Measurements from ENCODE around the gene RERE.

RERE gene

DNA sequence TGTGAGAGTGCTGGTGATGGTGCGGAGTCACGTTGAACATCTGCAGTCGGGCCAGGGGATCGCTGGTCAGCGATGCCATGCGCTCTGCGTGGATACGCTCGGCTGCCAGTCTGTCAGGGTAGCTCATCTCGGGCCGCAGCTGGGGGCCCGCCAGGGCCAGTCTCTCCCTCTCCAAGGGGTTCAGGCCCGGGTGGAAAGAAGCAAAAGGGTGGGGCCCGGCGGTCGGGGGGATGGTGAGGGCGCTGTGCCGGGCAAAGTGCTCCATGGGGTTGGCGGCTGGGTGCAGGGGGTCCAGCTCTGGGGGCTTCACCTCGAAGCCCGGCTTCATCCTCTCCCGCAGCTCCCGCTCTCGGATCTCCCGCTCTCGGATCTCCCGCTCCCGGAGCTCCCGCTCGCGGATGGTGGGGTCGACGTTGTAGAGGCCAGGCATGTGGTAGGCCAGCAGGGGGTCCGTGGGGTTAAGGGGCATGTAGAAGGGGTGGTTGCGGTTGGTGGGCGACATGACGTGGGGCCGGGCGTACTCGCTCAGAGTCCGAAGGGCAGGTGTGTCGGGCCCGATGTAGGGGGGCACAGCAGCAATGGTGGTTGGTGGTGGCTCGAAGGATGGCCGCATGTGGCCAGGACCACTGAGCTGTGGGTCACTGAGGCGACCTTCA, 459.1 kb downstream of the RERE start:
- DNase-seq = no peak

DNA sequence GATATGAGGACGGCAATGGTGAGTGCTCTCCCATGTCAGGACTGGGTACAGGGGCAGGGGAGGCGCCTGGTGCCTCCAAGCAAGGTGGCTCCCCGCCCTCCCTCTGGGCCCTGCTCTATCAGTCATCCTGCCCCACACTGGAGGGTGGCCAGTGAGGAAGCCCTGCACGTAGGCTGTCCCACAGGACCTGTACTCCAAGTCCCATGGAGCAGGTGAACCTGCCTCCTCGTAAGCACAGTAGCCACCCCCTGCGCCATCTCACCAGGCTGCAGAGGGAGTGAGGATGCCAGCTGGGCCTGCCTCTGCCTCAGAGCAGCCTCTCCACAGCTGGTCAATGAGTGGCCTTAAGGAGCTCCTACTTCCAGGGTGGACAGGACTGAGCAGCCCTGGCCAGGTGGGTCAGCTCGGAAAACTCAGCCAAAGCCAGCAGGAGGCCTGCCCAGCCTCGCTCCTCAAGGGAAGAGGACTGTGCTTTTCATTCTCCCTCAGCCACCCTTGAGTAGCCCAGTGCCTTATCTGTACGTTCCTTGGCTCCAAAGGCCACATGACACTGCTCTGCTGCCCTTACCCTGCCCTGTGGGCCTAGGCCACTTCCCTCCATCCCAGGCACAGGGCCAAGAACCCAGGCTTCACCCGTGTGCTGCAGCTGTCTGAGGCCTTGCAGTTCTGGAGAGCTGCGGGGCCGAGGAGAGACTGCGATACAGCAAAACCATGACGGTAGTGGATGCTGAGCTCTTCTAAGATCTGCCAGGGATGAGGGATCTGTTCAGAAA, 459.9 kb downstream of the RERE start:
- DNase-seq = no peak

DNA sequence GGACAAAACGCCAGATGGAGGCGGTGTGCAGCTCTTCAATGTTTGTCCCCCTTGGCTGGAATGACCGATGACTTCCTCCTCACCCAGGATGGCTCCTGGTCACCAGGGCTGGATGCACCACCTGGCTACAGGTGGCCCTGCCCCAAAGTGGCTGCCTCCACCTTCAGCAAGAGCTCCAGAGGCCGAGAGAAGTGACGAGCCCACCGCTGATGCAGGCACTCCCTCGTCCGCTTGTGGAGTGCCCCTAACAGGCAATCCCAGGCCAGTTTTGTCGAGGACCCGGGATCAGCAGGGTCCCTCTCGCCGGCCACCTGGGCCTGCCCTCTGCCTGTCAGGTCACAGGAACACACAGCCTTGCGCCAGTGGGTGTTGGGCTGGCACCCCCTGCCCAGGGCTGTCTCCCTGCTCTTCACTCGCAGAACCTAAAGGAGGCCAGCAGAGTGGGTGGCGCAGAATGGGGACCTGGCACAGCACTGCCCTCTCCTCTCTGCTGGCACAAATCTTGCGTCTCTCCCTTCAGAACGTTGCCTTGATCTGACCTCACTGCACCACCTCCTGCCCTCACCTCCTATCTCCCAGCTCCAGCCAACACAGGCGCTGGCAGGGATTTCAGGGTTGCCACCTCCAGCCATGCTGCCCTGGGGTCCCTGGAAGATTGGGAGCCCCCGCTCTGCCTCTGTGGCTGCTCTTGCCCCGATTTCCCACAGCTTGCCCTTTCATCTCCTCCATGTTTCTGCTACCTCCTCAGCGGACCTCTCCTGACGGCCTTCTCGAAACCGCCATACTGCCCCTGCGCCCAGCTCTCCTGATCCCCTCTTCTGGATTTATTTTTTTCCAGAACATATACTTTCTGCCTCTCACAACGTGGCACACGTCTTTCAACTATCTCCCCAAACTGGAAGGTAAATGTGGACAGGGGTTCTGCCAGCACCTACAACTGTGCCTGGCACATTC, 460.9 kb downstream of the RERE start:
- no peak for DNase-seq

DNA sequence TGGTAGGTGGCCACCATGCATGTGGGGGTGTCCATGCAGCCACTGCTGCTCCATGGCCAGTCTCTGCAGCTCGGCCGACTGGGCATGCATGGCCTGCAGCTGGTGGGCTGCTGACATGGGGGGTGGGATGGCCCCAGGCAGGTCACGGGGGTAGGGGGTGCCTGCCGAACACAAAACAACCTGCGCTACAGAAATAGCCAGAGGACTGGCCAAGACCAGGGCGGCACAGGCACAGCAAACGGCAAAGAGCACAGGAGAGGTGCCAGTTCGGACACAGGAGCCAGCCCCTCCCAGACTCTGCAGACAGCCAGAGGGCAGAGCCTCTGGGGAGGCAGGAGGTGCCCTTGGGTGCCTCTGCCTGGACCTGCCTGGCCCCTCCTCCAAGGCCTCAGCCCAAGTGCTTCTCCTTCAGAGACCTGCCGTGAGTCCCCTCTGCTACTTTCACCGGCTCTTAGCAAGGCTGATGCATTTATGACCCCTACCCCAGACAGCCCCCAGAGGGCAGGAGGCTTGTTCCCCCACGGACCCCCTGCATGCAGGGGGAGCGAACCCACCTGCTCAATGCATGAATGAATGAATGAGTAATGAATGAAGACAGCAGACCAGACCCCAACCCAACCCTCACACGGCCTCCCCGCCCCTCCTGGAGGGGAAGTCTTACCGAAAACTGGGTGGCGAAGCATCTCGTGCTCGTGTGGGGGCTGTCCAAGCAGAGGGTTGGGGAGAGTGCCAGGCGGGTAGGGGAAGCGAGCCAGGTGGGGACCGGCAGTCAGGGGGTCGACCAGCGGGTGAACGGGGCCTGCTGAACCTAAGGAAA, 461.8 kb downstream of the RERE start:
- DNase-seq = no peak

DNA sequence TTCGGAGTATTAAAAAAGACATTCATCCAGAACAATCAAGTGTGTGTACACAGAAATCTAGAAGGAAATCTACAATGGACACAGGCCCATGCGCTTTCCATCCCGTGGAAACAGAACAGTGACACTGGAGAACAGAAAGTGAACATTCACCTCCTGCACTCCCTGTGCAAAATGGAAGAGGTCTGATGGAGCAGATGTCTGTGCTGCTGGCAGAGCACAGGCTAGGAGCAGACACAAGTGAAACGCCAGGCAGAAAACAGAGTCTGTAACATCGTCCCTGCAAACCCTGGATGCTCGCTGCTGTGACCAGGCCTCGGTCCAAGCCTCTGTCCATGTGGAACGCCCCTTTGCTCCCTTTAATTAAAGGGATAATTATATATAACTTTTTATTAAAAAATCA, 463.4 kb downstream of the RERE start:
- DNase-seq = no peak

DNA sequence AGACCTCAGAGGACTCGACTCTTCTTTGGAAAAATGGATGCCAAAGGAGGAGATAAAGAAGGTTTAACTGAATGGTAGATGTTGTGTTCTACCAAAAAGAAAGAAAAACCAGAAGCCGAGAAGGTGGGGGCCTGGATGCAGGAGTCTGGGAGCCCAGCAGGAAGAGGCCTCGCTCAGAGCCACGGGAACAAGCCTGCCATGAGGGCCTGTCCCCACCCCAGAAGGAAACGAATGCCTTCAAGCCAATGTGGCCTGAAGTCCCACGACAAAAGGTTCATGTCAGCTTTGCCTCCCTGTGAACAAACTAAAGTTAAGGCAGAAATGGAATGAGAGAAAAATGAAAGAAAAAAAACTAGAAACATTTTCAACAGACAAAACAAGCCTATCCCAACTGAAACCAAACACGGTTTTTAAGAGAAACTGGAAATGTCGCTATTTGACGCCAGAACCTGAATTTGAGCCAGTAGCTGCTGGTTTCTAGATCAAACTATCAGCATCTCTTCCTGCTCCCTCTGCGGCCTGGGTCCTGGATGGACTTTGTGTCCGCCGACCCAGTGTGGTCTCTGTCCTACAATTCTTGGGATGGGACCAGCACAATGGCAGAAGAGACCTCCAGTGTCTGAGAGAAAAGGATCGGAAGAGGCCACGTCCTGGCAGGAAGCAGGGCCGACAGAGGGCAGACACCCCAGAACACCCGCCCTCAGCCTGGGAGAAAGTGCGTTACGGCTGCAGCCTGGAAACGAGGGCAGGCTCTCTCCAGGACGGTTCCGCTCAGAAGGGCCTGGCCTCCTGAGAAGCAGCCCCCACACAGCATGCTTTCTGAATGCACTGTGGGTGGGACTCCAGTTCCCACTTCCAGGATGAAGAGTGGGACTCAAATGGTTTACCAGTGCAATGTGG, 464.3 kb downstream of the RERE start:
- DNase-seq = no peak

DNA sequence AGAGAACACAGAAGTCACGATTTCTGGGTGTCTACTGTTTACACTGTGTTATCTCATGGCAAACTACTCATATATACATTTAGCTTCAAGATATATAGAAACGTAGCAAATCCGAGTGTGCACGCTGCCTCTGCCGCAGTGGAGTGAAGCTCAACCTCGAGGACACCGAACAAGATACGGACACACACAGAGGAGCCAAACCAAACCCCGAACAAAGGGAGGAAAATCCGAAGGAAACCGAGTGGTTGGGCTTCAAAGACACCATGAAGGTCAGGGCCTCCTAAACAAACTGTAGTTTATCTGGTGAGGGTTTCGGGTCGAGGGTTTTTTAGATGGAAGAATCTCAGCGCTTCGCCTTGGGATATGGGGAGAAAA, 465.0 kb downstream of the RERE start:
- DNase-seq = no peak

DNA sequence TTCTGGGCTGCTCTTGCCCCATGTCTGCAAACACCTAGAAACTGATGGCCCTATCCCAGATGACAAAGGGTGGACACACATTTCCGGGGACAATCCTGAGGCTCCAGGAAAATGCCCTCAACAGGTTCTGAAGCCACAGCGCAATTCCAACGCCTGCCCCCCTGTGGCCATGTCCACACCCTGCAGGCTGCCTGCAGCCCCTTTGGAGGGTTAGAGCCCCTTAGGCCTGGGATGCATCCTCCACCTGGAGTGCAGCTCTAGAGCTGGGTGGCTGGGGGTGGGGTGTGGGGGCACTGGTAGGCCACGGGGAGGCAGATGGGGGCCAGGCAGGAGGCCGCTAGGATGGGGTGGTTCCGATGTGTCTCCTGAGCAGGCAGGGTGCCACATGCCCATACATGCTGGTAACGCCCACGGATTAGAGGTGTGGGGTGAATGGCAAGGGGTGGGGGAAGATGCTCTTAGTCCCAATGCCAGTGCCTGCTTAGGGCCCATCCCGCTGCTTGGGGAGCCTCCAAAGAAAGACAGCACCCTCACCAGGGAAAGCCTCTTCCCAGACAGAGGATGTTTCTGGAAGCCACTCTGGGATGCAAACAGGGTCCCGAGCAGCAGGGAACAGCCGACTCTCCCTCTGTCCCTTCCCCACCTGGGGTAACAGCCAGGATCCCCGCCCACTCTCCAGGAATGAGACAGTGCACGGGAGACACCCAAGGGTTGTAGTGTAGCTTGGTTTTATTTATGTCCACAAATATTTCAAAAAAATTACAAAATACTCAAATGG, 465.6 kb downstream of the RERE start:
- DNase-seq = peak in 2 of 4 experiments; percentile 22 to 32

DNA sequence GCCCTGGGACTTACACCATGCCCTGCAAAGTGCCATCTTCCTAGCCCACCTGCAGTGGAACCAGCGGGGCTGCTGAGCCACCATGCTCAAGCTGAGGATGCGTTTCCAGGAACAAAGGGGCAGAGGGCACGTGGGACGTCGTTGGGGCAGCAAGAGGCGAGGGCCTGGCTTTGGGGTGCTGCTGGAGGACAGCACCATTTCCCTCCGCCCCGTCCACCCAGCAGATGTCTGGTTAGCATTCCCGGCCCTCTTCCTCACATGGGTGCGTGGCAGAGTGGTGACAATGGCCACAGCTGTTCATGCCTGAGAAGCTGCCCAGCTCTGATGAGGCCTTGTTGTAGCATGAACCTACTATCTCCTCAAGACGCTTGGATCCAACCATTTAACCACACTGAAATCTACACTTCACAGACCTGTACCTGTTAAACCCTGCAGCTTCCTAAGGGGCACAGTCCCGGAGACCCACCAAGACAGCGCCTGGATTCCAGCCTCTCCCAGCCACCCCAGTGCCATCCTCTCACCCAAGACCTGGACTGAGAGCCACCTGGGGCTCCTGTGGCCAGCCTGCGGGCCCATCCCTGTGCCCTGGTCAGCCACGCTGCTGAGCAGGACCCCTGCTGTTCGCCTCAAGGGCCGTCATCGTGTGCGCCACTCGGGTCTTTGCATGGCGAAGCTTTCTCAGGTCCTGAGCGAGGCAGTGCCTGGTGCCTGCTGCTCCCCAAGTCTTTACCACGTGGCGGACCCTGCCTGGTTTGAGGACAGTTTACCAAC, 466.3 kb downstream of the RERE start:
- no peak for DNase-seq

DNA sequence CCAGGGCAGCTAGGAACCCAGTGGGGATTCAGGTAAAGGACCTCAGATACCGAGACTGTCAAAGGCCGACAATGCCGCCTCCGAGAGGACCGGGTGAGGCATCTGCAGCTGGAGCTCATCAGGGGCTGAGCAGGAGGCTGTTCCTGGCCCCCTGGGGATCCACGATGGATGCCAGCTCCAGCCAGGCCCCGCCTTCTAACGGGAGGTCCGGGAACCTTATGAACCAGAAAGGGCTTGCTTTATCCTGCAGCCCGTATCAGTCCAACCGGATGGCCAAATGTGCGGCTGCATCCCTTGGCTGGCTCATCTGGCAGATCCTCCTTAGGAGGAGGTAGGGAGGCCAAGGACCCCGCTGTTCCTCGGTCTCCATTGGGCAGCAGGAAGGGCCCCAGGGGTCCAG, 467.5 kb downstream of the RERE start:
- DNase-seq = no peak

DNA sequence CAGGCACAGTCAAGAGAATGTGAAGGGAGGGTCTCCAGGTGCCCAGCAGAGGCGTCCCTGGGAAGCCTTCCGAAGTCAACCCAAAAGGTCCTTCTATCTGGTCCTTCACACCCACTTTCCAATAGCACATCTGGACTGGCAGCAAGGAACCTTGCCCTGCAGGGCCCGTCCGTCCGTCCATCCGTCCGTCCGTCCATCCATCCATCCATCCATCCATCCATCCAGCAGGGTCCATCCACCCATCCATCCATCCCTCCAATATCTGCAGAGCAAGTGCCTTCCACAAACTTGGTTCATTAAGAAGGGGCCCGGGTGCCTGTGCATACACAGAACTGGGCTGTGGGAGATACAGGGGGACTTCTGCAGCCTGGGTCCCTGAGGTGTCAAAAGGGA, 468.0 kb downstream of the RERE start:
- DNase-seq = no peak

DNA sequence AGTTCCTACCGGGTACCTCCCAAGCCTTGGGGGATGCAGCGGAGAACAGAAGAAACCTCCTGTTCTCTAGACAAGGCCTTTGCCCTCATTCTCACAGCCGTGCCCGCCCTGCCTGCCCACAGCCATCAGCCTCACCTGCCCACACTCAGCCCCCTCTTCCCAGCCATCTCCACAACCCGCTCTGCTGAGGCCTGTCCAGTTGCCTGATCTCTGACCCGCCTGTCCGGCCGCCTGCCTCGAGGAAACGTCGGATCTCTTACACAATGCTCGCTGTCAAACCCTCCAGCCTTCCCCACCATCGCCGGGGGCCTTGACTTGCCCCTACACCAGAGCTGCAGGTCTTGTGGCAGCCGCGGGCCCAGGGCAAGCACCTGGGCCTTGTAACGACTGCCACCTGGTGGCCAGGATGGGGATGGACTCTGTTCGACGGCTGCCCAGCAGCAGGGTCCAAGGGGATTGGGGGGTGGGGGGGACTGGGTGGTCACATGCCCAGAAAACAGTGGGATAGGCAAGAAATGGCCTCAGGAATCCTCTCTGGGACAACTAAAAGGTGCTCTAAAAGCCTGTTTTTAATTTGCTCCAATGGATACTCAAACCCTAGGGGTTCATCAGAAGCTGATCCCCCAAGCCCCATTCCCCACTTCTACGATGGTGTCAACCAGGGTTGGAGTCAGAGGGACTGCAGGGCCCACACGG, 468.5 kb downstream of the RERE start:
- peak; percentile 67 to 82 (median 73) for DNase-seq

DNA sequence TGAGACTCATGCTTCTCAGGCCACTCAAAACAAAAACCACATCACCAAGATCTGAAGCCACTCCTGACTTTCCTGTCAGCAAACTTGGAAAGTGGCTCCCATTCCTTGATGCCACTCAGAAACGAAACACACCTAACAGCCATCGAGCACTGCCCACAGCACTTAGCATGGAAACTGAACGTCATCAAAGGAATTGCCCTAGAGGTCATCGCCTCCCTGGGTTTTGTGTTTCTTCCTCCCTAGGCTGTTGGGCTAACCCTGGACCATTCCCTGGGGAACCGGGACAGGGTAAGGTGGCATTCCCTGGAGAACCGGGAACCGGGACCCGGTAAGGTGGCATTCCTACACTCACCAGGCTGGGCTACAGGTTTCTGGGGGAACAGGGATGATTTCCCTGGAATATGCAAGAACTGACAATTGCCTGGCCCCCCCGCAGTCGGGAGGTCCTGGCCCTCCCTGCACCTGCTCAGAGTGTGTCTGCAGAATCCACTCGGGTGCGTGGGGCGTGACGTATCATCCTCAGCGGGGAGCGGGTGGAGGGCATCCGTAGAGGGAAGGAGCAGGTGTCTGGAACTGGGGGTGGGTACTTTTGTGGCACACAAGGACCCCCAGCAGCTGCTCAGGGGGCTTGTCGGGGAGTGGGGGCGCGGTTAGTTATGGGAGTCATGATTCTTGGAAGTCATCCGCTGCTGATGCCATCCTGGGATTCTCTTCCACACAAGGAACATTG, 469.2 kb downstream of the RERE start:
- DNase-seq = no peak

DNA sequence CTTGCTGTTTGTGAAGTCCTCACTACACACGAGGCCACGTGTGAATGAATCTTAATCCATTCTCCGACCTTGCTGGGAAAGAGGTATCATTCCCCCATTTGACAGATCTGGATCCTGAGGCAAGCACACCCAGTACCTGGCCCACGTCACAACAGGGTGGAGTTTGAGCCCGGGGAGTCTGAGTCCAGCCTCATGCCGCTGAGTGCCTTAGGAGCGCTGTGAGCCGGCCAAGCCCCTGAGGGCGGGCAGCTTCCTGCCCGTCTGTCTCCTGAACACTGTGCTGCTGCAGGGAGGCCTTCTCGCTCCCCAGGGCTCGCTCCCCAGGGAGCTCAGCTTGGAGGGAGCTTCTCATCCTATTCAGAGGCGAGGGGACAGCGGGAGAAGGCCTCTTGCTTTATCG, 469.8 kb downstream of the RERE start:
- no peak for DNase-seq

DNA sequence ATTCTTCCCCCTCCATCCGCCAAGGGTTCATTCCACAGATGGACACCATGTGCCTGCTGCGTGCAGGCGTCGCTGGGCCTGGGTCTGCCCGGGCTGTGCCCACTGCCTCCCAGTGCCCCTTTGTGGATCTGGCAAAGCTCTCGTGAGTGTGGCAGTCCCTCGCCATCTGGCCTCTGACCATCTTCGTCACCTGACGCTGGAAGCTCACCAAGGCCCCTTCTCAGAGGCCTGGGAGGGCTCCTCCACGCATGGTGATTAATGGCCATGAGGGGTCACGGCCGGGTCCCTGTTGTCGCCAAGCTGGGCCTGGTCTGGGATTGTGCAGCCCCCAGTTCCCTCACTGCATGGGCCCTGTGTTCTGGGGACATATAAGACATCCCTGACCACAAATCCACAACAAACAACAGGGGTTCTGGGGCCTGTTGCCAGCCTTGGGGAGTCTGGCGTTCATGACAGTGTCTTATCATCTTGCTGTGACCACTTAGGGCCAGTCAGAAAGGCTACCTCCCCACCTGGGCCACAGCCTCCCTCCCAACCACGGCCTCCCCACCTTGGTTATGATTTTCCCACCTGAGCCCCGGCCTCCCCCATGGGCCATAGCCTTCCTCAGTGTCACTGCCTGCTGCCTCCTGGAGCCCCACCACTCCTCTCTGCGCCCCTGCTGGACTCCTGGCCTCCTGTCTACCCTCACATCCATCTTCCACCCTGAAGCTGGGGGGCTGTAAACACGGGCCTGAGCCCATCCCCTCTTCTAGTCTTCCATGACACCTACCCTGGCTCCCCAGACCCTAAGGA, 471.6 kb downstream of the RERE start:
- DNase-seq = no peak

DNA sequence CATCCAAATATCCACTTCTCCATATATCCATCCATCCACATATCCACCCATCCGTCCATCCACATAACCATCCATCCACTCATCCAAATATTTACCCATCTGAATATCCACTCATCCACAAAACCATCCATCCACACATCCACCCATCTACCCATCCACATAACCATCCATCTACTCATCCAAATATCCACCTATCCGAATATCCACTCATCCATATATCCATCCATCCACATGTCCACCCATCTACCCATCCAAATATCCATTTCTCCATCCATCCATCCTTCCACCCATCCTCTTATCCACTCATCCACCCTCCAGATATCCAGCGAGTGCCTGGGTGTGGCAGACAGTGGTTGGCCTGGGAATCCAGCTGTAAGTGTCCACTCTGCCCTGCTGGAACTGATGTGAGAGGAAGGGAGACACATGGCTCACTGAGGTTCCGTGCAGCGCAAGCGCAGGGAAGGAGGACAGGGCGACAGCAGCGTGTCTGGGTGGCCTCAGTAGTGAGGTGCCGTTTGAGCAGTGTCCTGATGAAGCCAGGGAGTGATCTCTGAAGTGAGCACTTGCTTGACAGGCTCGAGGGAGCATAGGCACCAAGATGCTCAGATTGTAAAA, 472.4 kb downstream of the RERE start:
- no peak for DNase-seq

DNA sequence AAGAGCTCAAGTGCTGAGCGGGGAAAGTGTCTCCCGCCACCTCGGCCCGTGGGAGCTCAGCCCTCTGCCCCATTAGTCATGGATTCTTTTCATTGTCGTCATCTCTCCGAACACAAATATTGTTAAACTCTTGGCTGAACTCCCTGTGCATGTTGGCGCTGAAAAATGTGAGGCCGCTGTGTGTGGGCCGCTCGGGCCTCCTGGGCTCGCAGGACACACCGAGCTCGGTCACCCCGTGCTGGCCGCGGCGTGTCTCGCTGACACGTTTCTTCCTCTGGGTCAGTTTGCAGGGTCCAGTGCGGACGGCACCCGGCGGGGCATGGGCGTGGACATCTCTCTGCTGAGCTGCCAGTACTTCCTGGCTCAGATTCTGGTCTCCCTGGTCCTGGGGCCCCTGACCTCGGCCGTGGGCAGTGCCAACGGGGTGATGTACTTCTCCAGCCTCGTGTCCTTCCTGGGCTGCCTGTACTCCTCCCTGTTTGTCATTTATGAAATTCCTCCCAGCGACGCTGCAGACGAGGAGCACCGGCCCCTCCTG, 473.9 kb downstream of the RERE start:
- DNase-seq = no peak
